HG03575 (cell line): ENCODE results near the gene WDR64.
"Not testable (repeated sequence)": the region's sequence is repeated elsewhere in the genome, so short reads cannot be mapped to it uniquely, and the experiment has no call there.

Experiments used
- ATAC-seq: cut with Tn5 transposase; IDR thresholded peaks from one replicate; pipeline ENCODE4 v1.9.1; 2021; ENCODE audit not compliant: unreplicated experiment, insufficient number of reproducible peaks, low FRiP score; ENCODE audit errors: extremely low read depth

Gene WDR64

GRCh38 chr1:241817331-241817792, 165.3 kb downstream of the WDR64 start:
- ATAC-seq, result no peak

DNA sequence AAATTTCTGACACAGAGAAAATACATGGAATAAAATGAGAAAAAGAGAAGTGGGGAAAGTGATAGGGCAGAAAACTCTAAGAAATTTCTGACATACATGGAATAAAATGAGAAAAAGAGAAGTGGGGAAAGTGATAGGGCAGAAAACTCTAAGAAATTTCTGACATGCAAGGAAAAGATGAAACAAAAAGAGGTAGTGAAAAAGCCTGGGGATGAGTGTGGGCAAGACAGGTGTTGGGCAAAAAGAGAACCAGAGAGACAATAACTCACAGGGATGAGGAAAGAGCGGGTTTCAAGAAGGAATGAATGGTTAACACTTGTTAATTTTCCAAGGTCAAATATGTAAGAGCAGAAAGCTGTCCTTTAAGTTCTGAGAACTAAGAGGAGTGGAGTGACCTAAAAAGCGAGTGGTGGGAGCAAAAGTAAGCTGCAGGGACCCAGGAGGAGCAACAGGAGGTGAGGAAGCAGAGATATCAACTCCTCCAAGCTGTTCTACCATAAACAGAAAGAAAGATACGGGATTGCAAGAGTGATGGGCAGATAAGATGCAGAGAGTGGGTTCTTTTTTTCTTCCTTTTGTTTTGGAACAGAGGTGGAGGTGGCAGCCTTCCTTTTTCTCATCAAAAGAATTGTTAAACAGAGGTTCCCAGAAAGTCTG, 166.0 kb downstream of the WDR64 start:
- ATAC-seq, result no peak

- no peak for ATAC-seq
Observed at GRCh38 chr1:241819340-241819866, 167.3 kb downstream of the WDR64 start.

- ATAC-seq, result no peak
Observed at GRCh38 chr1:241821363-241821762, 169.3 kb downstream of the WDR64 start.

DNA sequence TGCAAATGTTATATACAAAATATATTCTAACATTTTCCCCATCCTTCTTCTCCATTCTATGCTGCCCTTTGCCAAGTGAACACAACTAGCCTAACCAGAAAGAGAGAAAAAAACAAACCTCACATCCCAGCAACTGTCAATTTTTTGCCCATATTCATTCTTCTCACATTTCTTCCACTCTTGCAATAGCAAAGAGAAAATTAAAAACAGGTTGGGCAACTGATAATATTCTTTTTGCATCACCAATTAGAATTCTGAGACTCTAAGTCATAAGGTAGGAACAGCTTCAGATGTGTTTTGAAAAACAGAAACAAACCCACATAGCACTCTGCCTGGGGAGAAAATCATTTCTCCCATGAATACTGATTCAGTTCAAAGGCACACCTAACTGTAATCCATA, 170.8 kb downstream of the WDR64 start:
- no peak for ATAC-seq

DNA sequence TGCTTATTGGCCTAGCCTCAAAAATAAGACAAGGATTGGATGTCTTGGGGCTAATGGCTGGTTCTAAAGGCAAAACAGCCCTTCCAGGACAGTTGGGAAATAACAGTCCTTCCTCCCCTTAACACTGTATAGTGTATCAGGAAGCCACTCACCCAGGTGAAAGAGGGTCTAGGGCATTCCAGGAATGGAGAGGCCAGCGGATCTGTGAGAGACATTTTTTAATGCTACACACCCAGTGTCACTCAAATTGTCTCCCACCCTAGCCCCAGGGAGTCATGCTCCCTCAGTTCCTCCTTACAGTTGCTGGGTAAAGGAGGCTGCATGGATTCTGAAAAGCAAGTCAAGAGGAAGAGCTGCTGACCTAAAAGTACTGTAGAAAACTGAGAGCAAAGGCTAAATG, 171.8 kb downstream of the WDR64 start:
- ATAC-seq, result no peak

- ATAC-seq, result no peak
Observed at GRCh38 chr1:241825581-241825980, 173.5 kb downstream of the WDR64 start.

GRCh38 chr1:241826613-241827012, 174.5 kb downstream of the WDR64 start:
- ATAC-seq, result not testable (repeated sequence)

GRCh38 chr1:241827264-241827663, 175.2 kb downstream of the WDR64 start:
- ATAC-seq, result no peak

- no peak for ATAC-seq
Observed at GRCh38 chr1:241828463-241829021, 176.5 kb downstream of the WDR64 start.

- ATAC-seq, result no peak
Observed at GRCh38 chr1:241829468-241829867, 177.4 kb downstream of the WDR64 start.

DNA sequence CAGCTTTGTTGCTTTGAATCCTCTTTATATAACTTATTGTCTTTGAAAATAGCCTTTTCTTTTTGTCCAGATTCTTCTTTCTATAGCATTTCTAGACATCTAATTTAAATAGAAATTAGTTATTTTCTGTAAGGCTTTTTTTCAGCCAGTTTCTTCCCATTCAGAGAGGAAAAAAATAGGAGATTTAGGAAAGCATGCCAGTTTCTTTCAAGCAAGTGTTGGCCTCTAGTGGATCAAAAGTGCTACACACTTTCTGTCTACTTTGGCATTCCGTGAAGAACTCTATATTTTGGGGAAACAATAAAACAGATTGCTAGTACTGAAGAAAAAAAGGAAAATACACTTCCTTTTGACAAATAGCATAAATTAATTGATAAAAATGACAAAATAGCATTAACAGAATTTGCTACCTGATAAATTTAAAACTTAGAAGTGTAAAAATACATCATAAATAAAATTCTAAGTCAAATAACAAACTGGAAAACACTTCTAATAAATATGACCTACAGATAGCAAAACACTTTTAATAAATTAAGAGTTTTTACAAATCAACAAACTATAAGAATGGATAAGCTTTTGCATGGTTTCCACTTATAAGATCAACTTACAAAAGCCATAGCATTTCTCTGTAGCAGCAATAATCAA, 182.8 kb downstream of the WDR64 start:
- ATAC-seq, result no peak

DNA sequence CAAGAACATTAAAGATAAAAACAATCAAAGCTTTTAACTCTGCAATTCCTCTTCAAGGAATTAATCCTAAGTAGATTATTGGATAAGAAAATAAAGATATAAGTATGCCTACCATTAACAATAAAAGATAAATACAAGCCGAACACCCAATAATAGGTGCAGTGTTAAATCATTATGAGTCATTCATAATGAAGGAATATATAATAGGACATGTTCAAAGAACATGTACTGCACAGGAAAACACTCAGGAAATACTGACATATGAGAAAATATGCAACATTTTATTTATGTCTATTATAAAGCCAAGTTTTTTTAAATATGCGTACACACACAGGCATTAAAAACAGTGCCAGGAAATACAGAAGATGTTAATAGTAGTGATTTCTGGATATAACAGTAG, 184.9 kb downstream of the WDR64 start:
- no peak for ATAC-seq

- ATAC-seq, result no peak
Observed at GRCh38 chr1:241837416-241837815, 185.3 kb downstream of the WDR64 start.

GRCh38 chr1:241837901-241838300, 185.8 kb downstream of the WDR64 start:
- ATAC-seq, result no peak

DNA sequence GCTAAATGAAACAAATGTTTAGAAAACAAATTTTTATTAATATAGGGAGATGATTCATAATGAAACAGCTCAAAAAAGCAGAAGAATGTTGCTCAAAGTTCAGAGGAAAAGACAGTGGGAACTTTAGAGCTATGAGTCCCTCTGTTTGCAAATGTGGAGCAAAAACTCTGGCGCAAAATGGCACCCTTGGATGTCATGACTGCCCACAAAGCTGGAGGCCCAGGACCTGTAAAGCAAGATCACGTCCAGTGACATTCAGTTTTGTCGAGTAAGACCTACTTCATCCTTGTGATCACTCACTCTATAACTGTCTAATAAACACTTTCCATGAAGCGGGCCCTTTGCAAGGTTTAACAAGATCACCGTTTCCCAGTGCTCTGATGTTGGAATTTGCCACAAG, 186.8 kb downstream of the WDR64 start:
- ATAC-seq, result no peak

- ATAC-seq, result no peak
Observed at GRCh38 chr1:241839369-241839979, 187.4 kb downstream of the WDR64 start.

DNA sequence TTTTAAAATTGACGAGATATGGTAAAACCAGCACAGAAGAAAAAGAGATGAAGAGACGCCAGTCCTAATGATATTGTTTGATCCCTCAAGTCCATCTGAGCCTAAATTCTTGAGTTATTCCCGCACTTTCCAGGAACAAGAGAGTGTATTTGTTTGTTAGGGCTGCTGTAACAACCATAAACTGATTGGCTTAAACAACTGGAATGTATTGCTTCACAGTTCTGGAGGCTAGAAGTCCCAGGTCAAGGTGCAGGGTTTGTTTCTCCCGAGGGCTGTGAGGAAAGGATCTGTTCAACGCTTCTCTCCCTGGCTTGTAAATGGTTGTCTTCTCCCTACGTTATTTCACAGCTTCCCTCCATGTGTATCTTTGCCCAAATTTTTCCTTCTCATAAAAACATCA, 188.1 kb downstream of the WDR64 start:
- ATAC-seq, result no peak

DNA sequence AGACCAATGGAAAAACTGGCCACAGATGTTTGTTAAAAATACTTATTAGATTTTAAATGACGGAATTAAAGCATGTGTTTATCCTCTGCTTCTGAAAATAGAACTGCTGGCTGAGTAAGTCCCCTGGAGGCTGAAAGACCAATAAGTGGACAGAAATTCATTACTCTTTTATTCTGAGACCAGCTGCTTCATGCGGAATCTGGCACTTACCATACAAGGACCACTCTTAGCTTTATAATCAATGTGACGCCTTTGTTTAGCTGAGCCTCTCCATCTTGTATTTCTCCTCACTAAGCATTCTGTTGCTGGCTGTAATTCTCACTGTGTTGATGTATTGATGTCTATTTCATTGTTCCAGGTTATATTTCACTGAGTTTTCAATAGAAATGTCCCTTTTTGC, 189.6 kb downstream of the WDR64 start:
- no peak for ATAC-seq

- no peak for ATAC-seq
Observed at GRCh38 chr1:241842565-241842964, 190.5 kb downstream of the WDR64 start.
